NCI-H128 (cell line): ENCODE results near the gene TMEM255B.
"Not testable (repeated sequence)": the region's sequence is repeated elsewhere in the genome, so short reads cannot be mapped to it uniquely, and the experiment has no call there.

Experiments used
- DNase-seq: peaks from one replicate; lab custom pipeline; 2025; ENCODE audit not compliant: unreplicated experiment; lab: John Stamatoyannopoulos, UW

The TMEM255B gene

DNA sequence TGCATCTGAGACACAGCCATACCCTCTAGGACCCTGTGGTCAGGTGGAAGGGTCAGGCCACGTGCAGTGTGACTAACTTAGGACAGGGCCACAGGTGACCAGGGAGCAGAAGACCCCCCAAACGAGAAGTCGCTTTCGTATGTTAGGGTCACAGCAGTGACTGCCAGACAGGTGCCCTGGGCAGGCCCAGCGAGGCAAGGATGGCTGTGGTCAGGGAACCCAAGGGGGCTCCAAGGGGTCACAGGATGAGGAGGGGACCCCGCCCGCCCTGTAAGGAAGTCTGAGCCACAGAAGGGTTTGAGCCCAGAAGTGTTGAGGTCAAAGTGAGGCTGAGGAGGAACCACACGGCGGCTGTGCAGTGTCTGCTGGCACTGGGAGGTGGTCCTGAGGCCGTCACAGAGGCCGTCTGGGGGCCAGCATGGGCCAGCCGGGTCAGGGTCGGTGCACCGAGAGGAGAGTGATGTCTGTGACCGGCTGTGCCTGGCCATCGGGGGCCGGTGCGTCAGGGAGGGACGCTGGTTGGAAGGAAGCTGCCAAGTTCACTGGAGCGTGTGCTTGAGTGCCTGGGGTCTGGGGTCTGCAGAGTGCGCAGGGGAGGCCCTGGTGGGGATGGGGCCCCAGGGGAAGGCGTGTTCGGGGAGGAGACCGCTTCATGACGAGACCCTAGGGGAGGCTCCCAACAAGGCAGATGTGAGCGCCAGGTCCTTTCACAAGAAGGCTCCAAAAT lies 24.8 kb upstream of the TMEM255B start:
- no peak for DNase-seq

- no peak for DNase-seq
Measured at GRCh38 chr13:113734826-113735125, 24.2 kb upstream of the TMEM255B start.

DNA sequence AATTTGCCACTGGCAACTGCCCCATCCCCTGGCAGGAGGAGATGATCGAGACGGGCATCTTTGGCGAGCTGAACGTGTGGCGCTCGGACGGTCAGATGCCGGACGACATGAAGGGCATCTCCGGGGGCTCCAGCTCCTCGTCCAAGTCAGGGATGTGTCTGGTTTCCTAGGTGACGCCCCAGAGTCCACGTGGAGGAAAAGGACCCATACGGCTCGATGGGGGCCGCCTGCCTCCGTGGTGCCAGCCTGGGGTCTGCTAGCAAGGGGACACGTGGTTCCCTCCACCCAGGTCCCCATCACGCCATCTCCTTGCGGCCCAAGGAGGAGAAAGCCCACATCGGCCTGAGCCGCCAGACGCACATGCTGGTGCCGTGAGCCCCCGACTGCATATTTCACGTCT lies 23.8 kb upstream of the TMEM255B start:
- DNase-seq: no peak

GRCh38 chr13:113735750-113736149 lies 23.3 kb upstream of the TMEM255B start:
- DNase-seq: no peak

DNA sequence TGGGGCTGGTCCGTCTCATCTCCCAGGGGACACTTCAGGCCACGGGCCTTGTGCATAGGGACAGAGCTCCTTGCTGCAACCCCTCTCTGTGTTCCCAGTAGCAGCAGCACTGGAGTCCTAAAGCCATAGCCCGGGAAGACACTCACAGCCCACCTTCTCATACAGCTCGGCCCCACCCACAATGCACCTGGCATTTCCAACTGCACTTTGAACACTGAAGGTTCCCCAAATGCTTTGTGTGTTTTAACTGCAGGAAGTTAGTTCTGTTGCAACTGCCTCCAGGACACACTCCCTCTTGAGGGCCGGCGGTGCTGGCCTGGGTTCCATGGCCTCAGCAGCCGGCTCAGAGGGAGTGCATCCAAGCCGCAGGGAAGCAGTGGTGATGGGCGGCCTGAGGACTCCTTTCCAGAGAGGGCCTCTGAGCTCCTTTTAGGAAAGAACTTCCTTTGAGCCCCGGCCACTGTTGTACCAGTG lies 22.7 kb upstream of the TMEM255B start:
- DNase-seq: no peak

DNA sequence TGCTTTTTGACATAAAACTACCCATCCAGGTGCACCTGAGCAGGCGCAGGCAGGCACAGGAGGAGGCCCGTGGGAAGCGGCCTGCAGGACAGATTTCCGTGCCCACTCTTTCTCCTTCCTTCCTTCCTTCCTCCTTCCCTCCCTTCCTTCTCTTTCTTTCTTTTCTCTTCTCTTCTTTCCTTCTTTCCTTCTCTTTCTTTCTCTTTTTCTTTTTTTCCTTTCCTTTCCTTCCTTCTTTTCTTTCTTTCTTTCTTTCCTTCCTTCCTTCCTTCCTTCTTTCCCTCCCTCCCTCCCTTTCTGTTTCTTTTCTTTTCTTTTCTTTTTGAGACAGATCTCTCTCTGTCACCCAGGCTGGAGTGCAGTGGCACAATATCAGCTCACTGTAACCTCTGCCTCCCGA lies 21.2 kb upstream of the TMEM255B start:
- no peak for DNase-seq

GRCh38 chr13:113739527-113740285 lies 19.3 kb upstream of the TMEM255B start:
- no peak for DNase-seq

GRCh38 chr13:113740286-113740556 lies 18.8 kb upstream of the TMEM255B start:
- DNase-seq: no peak

- DNase-seq: no peak
Measured at GRCh38 chr13:113740661-113741060, 18.4 kb upstream of the TMEM255B start.

- DNase-seq: no peak
Measured at GRCh38 chr13:113741191-113741668, 17.8 kb upstream of the TMEM255B start.

DNA sequence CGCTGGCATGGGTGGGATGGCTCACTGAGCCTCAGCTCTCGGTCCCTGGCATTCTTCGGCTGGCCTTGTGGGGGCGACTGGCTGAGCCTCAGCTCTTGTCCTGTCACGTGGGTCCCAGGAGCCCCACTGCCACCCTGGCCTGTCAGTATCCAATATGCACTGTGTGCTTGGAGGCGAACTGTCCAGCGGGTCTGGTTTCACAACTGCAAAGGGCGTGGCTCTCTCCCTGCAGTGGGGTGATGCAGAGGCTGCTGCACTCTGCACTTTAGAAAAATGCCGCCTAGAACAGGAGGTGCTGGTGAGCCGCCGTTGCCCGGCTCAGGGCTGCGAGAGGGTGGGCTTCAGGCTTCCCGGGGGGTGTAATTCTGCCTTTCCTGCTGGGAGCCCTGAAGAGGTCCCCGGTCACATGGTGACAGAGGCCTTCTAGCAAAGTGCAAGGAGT lies 17.0 kb upstream of the TMEM255B start:
- DNase-seq: no peak

DNA sequence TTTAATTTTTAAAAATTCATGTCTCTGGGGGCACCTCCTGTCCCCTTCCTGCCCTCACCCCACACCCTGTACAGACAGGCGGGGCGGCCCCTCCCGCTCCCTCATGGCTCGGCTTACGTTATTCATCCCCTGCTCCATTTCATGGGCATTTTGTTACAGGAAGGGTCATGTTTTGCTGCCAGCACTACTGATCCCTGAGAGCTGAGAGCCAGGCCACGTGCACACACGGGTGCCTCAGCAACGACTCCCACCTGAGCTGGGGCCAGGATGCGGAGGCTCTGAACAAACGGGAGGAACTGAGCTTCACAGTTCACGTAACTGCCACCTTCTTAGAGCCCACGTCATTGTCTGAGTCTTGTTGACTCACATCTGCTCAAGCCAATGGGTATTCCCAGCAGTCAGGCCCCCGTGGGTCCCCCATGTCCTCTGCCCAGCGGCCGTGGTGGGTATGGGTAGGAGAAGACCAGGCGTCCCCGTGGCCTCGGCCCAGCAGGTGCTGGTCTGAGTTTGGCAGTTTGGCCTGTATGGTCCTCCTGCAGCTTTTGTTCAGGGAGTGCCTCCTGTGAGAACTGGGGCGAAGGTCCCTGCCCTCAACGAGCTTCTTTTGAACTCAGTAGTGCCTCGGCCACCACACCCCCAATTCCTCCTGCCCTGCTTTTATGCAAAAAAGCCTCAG lies 16.4 kb upstream of the TMEM255B start:
- DNase-seq: no peak

DNA sequence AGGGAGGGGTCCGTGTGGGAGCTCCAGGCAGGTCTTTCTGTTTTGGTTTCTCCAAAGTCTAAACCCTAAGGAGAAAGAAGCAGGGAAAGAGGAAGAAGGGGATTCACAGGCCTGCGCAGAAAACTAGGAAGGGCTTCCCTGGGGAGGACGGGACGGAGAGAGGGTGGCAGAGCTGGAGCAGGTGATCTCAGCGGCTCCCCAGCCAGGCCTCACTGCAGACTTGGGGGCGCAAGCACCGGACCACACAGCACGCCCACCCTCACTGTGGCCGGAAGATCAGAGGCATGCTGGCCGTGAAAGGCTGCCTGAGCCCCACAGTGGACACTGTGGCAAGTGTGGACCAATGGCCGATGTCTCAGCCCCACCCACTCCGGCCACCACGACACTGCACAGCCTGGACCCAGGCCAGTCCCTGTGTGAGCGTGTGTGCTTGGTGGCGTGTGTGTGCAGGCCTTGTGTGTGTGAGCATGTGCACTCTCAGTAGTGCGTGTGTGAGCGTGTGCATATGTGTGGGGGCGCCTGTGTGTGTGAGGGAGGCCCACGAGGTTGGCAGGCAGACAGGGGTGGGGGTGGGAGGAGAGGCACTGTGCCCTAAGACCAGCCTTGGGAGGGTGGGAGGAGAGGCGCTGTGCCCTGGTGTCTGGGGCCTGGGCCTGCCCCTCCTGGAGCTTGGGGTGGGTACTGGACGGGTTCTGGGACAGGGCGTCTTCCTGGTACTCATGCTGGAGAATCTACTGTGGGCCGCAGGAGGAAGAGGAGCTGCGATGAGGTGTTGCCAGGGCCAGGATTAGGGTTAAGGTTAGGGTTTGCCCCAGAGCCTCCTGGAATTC lies 15.4 kb upstream of the TMEM255B start:
- DNase-seq: no peak

GRCh38 chr13:113744197-113745000 lies 14.6 kb upstream of the TMEM255B start:
- no peak for DNase-seq

GRCh38 chr13:113745059-113745458 lies 14.0 kb upstream of the TMEM255B start:
- DNase-seq: no peak

- DNase-seq: not testable (repeated sequence)
Measured at GRCh38 chr13:113745500-113746142, 13.4 kb upstream of the TMEM255B start.

- DNase-seq: no peak
Measured at GRCh38 chr13:113746143-113746525, 12.9 kb upstream of the TMEM255B start.

DNA sequence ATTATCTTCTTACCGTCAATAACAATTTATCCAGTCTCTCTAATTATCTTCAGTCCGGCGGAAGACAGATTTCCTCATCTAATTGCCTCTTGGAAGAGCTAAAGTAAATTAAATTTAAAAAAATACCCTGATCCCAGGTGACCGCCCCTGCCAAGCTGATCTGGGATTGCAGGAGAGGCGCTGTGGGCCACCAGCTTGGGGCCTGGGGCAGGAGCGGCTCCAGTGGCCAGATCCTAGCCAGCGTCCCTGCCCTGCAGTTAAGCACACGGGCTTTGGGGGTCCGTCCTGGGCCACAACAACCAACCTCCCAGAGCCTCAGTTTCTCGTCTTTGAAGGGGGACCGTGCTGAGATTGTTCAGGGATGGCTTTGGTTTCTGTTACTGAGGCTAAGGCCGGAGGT lies 12.4 kb upstream of the TMEM255B start:
- DNase-seq: no peak

DNA sequence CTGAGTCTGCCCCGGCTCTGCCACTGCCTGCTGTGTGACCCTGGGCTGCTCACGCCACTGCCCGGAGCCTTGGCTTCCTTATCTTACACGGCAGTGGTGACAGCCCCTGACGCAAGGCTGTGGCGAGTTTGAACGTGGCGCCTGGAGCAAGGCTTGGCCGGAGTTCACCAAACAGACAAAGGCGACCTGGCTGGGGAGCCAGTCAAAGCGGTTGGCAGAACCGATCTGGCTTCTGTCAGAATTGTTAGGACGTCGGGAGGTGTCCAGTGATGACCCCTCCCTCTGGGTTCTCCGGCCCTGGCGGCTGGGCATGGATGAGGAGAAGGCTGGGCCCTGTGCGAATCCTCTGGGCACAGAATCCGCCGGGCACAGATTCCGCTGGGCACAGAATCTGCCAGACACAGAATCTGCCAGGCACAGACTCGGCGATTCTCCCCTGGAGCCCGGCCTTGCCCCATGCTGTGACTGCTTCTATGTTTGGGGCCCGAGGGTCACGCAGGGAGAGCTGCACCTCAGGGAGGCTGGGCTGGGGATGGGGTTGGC lies 11.7 kb upstream of the TMEM255B start:
- no peak for DNase-seq
